GM20431 (cell line): ENCODE results near the gene IQCN.

Source experiments
- in situ Hi-C: fragments of 300-500 bp; cut with MseI, MboI; formaldehyde crosslinking; loops from one replicate; pipeline ENCODE4 v1.15.0; 2020; ENCODE audit warnings: low sequenced_read_pairs; ENCODE audit not compliant: unreplicated experiment

Gene IQCN

DNA sequence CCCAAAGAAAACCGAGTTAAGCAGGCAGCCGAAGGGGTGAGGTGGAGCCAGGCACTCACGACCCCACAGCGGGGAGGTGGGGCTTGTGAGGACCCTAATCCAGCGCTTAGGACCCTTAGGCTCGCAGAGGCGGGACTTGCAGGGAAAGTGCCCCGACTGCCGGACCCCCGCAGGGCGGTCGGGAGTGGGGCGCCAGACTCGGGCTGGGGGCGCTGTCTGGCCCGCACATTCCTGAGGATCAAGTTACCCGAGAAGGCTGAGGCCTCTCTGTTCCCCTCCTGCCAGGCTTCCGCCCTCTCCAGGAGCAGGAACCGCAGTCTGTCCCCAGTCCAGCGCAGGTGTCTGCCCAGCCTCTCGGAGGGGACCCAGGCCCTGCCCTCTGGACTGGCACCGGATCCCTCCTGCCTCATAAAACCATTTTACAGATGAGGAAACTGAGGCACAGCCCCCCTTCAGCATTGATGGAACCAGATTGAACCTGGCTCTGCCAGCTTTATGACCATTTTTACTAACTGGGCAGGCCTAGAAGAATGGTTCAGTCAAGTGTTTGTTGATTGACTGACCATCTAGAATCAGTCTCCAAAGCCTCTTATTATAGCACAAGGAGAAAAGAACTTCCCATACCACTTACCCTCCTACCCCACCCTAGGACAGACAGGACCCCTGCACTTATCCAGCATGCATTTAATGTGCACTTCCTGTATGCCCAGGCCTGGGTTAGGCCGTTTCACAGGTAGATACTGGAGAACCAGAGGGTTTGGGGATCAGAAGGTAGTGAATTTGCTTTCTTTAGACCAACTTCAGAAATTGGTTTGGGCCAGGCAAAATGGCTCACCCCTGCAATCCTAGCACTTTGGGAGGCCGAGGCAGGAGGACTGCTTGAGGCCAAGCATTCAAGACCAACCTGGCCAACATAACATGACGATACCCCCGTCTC lies 13.9 kb upstream of the IQCN start:
- in situ Hi-C loops = no loop called here

DNA sequence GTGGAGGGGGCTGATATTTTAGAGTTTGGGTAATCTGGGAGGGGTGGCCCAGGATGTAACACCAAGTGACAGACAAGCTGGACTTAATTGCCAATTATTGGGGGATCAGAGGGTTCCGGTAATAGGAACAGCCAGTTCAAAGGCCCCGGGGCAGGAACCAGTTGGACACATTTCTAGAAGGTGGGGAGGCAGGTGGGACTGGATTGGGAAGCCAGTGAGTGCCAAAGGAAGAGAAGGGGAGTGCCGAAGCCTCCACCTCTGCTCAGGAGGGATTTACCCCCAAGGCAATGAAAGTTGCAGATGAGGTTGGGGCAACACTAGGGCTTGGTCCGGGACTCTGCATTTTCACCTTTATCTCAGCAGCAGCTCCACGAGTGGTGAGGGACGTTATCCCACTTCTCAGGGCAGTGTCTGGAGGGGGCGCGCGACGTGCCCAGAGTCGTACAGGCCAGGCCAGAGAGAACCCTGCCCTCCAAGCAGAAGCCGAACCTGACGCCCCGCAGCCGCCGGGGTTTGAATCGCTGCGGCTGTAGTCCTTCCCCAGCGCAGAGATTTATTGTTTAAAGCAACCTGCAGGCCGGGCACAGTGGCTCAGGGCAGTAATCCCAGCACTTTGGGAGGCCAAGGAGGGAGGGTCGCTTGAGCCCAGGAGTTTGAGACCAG lies 12.9 kb upstream of the IQCN start:
- in situ Hi-C loops = no loop called here

DNA sequence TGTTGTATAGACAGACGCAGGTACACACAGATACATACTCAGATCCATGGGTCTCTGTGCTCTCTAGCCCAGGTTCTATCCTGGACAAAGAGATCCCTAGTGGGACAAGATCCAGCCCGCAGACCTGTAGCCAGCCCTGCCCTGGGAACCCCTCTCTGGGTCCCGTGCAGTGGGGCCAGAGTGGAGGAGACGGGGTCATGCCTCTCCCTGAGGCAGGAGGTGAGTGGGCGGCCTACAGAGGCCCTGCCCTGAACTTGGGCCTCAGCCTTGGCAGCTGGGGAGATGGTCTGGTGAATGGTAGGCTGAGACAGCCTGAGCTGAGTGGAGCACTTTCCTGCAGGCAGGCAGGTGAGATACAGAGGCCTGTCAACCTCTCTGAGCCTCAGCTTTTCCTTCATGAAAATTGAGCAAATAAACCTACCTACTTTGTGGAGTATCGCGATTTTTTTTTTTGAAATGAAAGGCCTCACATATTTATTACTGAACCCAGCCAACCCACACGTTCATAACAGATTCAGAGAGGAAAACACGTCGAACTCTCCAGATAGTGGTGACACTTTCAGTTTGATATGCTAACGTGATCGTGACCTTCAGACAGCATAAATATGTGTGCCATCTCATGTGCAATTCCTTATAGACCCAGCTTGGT lies 10.6 kb upstream of the IQCN start:
- in situ Hi-C loops = no loop called here

DNA sequence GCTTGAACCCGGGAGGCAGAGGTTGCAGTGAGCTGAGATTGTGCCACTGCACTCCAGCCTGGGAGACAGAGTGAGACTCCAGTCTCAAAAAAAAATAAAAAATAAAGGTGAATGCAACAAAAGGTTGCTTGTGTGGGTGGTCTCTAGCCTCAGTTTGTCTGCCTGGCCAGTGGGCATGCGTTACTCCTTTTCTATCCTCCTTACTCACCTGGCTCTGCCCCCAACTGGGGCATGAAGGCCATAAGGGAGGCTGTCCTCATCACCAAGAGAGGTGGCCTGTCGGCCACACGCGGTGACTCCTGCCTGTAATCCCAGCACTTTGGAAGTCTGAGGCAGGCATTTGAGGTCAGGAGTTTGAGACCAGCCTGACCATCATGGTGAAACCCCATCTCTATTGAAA lies 9.1 kb upstream of the IQCN start:
- in situ Hi-C loops = no loop called here

GRCh38 chr19:18282788-18283141 lies 8.5 kb upstream of the IQCN start:
- in situ Hi-C loops = no loop called here

GRCh38 chr19:18282021-18282787 lies 8.0 kb upstream of the IQCN start:
- in situ Hi-C loops = no loop called here

DNA sequence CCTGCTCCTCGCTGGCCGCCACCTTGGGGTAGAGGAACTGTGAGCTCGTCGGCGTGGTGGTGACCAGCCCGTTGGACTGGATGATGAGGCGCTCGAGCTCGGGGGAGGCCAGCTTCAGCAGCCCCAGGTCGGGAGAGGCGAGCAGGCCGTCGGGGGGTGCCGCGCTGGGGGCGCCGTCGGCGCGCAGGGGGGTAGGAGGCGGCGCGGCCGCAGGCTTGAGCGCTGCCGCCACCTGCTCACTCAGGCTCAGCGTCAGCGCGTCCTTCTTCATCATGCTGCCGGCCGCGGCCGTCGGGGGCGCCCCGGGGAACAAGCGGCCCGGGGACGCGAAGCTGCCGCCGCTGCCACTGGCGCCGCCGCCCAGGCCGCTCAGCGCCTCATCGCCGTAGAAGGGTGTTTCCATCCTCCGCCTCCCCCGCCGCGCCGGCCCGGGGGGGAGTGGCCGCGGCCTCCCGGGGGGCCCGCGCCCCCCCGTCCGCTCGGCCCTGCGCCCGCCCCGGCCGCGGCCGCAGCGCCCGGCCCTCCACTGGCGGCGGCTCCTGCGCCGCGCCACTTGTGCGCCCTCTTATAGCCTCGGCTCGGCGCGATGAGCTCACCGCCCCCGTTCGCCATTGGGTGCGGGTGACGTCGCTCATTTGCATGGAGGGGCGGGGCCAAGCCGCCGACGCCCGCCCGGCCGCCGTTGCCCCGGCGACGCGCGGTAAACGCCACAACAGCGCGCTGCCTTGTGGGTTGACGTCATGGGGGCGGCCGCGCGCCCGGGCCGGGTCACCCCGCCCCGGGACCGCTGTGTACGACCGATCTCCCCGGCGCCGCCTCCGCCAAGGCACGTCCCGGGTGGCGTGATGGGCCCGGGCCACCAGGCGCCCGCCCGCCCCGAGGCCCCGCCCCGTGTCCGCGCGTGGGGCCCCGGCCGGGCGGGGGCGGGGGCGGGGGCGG lies 7.1 kb upstream of the IQCN start, which contains the start of gene JUND:
JUND (minus strand) TSS at position 541 of the 939 bp plus-strand sequence; CDS start at position 403, 138 bp downstream.
- in situ Hi-C loops = no loop called here

DNA sequence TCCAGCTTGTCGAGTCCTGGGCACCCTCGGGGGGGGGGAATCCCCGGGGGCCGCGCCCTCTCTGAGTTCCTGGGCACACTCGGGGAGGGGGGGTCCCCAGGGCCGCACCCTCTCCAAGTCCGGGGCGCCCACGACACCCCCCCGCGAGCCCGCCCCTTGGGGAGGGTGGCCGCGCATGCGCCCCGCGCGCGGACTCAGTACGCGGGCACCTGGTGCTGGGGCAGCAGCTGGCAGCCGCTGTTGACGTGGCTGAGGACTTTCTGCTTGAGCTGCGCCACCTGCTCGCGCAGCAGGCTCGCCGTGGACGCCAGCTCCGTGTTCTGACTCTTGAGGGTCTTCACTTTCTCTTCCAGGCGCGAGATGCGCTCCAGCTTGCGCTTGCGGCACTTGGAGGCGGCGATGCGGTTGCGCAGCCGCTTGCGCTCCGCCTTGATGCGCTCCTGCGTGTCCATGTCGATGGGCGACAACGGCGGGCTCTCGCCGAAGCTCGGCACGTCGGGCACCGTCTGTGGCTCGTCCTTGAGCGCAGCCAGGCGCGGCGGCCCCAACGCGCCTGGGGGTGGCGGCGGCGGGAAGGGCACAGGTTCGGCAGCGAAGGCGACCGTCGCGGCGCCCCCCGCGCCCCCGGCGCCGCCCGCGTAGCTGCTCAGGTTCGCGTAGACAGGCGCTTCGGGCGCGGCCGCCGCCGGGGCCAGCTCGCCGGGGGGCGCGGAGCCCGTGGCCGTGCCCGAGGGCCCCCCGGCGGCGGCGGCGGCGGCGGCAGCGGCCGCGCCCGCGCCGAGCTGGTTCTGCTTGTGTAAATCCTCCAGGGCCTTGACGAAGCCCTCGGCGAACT lies 6.2 kb upstream of the IQCN start:
- in situ Hi-C loops = no loop called here

DNA sequence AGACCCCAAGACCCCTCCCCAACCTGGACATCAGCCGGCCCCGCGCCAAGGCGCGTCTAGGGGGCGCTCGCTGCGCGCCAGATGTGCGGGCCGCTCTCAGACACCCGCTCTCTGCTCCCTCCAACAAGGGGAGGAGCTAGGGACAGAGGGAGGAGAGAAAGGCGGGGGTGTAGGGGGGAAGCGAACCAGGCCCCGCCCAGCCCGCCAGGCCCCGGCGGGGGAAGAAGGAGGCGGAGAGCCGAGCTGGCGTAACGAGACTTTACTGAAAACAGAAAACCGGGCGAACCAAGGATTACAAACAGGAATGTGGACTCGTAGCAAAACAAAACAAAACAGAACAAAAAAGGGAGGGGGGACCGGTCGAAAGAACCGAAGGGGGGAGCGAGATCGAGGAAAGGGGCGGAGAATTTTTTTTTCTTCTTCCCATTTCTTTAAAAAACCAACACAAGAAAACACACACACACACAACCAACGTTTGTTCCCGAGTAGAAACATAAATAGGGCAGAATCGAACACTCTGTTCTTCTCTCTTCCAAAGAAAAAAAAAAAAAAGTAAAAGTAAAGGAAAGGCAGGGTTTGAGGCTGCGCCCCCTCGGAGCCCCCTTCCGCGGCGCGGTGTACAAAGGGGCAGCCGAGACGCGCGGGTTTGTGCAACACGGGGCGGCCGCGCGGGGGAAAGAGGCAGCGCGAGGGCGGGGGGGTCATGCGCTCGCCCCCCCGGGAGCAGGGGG lies 5.4 kb upstream of the IQCN start:
- in situ Hi-C loops = loop anchor here (10.0 kb wide), 1 partner anchor 45 kb away; the partner anchor contains the start of gene LSM4

DNA sequence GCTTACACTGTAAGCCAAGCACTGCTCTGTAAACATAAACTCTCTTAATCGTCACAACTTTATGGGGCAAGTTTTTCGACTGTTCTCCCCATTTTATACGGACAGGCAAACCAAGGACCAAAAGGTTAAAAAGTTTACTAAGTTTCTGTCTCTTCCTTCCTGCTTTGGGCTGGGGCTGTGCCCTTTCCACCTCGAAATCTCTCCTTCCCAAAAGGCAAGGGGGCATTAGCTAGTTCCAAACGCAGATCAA lies 4.9 kb upstream of the IQCN start:
- in situ Hi-C loops = loop anchor here (10.0 kb wide), 1 partner anchor 46 kb away; the partner anchor contains the start of gene LSM4

DNA sequence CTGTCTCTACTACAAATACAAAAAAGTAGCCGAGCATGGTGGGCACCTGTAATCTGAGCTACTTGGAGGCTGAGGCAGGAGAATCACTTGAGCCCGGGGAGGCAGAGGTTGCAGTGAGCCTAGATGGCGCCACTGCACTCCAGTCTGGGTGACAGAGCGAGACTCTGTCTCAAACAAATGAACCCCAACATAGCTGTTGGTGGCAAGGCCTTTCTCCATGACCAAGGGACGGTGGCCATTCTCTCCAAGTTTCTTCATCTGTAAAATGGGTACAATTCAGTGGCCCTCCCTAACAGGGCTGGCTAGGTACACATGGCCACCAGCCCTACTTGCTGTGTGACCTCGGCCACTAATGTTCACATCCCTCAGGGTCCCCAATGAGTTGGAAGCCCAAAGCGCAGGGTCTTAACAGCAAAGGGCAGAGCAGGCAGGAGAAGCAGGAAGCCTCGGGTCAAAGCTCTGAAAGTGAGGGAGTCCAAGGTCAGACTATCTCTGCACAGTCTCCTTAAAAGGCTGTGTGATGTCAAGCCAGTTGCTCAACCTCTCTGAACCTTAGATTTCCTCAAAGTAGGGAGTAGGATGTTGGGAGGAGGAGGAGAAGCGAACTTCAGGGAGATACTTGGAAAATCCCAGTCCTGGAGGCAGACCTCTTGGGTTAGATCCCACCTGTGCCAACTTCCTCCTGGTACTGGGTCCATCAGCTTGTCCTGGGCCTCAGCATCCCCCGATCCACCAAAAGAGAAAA lies 4.4 kb upstream of the IQCN start:
- in situ Hi-C loops = loop anchor here (10.0 kb wide), 1 partner anchor 46 kb away; the partner anchor contains the start of gene LSM4

DNA sequence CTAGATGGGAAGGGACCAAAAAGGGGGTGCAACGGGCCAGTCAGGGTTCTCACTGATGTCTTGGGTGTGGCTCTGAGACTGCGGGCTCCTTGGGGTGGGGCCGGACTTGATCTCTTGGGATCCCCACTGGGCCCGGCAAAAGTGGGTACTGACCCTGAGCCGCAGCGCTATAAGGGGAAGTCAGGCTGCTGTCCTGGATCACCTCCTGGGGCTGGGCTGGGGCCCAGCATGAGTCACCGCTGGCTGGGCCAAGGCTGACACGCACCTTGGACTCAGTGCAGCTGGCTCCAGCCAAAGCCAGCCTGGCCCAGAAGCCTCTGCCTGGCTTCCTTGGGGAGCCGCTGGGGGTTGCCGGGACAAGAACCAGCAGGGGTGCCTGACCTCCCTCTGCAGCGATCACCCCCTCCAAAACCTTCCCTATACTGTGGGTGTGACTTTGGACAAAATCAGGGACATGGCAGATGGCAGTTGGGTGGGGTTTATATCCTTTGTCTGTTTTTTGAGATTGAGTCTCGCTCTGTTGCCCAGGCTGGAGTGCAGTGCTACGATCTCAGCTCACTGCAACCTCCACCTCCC lies 617 bp upstream of the IQCN start:
- in situ Hi-C loops = loop anchor here (10.0 kb wide), 1 partner anchor 50 kb away; the partner anchor contains the start of gene LSM4

- in situ Hi-C loops = loop anchor here (10.0 kb wide), 1 partner anchor 51 kb away; the partner anchor contains the start of gene LSM4
These were observed 562 bp downstream of the IQCN start for GRCh38 chr19:18273561-18274218.

- in situ Hi-C loops = loop anchor here (10.0 kb wide), 1 partner anchor 53 kb away; the partner anchor contains the start of gene LSM4
These were observed 2.8 kb downstream of the IQCN start for GRCh38 chr19:18271433-18271841.

- in situ Hi-C loops = loop anchor here (10.0 kb wide), 1 partner anchor 54 kb away; the partner anchor contains the start of gene LSM4
These were observed 3.9 kb downstream of the IQCN start for GRCh38 chr19:18270326-18270725.
